HG03139 (cell line): ENCODE results near the gene PROSER1.
A peak's percentile ranks its signal among the peaks of the same experiment; 100 is the strongest.
"Not testable (repeated sequence)": the region's sequence is repeated elsewhere in the genome, so short reads cannot be mapped to it uniquely, and the experiment has no call there.

ENCODE experiments used
- ATAC-seq: cut with Tn5 transposase; IDR thresholded peaks from one replicate; pipeline ENCODE4 v1.9.1; 2021; ENCODE audit not compliant: unreplicated experiment

PROSER1 gene

DNA sequence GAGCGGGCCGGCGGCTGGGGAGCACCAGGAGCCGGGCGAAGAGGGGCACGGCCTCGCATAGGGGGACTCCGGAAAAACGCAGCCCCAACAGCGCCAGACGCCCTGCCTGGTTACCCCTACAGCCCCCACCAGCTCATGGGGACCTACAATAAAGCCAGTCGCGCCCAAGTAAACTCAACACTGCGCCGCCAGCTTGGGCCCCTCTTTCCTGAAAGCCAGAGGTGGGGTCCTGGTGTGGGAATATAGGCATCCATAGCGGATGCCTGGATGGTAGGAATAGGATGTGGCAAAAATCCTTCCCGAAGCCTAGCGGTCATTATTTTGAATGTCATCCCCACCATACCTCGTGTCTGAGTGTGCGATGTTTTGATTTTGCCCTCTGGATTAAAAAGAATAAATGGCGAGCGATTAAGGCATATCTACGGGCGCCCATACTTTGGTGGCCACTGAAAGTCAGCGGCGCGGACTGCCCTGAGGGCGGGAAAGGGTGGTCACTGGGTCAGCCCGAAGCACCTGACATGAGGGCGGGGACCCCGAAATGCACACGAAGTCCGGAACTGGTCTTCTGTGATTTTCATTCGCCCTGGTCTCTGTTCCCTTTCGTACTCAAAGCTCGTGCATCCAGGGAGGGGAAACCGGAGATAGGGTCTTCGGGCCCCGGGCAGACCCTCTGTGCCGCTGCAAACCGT lies at the start of gene PROSER1, which contains the start of gene NHLRC3:
TSS of gene PROSER1 (minus strand) at position 210 of the 689 bp plus-strand sequence. CDS start 847 bp downstream, outside the sequence.
TSS of gene NHLRC3 (plus strand) at position 577 of the 689 bp plus-strand sequence. CDS start 184 bp downstream, outside the sequence.
- peak; percentile 73 for ATAC-seq

DNA sequence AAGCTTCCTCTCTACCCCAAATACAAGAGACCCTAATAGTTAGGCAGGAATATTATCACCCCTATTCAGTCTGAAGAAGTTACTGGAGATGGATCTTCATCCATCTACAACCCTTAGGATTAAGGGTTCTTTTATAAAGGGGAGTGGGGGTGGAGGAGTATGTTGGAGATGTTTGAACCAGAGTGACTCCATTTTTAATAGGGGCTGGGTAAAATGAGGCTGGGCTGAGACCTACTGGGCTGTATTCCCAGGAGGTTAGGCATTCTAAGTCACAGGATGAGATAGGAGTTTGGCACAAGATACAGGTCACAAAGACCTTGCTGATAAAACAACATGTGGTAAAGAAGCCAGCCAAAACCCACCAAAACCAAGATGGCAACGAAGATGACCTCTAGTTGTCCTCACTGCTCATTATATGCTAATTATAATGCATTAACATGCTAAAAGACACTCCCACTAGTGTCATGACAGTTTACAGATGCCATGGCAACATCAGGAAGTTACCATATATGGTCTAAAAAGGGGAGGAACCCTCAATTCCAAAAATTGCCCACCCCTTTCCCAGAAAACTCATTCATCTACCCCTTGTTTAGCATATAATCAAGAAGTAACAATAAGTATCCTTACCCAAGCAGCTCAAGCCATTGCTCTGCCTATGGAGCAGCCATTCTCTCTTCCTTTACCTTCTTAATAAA lies 48.5 kb upstream of the PROSER1 start:
- ATAC-seq = not testable (repeated sequence)

DNA sequence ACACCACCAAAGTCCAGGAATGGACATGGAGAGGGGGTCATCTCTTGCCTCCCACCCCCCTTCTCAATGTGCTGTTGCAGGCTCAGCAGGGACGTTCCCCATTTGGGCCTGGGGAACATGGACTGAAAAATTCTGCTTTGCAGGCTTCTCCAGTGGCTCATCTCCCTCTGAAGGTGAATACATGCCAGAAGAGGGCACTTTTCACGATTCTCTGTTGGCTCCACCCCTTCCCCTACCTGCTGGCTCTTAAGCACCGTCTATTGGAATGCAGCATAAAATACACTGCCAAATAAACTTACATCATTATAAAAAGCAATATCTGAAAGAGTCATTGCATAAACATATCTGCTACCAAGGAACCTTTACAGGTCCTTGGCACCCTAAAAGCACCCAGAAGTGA lies 36.1 kb upstream of the PROSER1 start:
- no peak for ATAC-seq

DNA sequence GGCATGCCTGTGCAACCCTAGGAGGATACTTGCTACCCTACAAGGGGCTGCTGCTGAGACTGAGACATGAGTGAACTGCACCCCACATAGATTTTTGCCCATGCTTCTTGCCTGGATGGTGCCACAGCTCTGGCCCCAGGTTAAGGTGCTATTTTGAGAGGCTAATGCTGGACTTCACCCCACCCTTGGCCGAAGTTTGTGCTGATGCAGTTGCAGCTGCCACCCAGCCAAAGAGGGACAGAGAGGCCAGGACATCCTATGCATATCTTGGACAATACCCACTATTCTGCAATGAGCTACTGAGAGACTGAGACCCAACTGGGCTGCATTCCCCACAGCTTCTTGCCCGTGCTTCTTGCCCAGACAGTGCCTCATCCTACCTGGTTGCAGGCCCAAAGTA lies 35.0 kb upstream of the PROSER1 start:
- no peak for ATAC-seq

DNA sequence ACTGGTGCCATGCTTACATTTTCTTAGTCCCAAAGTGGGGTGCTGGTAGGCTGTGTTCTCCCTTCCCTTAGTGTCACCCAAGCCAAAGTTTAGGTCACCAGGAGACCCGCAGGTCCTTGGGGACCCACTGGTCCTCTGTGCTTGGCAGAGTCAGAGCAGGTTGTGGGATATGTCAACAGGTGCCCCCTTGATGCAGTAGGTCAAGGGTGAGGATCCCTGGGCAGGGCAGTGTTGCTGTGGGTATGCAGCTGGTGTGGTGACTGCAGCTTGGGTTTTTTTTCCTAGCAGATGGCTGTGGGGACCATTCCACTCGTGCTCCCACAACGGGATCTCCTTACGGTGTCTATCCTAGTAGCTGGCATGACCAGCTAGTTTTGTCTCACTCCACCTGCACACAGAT lies 24.1 kb upstream of the PROSER1 start:
- no peak for ATAC-seq

DNA sequence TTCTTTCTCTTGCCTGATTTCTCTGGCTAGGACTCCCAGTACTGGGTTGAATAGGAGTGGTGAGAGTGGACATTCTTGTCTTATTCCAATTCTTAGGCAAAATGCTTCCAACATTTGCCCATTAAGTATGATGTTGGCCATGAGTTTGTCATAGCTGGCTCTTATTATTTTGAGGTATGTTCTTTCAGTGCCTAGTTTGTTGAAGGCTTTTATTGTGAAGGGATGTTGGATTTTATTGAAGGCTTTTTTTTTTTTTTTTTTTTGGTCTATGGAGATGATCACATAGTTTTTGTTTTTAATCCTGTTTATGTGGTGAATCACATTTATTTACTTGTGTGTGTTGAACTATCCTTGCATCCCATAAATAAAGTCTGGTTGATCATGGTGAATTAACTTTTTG lies 20.2 kb upstream of the PROSER1 start:
- ATAC-seq = no peak

DNA sequence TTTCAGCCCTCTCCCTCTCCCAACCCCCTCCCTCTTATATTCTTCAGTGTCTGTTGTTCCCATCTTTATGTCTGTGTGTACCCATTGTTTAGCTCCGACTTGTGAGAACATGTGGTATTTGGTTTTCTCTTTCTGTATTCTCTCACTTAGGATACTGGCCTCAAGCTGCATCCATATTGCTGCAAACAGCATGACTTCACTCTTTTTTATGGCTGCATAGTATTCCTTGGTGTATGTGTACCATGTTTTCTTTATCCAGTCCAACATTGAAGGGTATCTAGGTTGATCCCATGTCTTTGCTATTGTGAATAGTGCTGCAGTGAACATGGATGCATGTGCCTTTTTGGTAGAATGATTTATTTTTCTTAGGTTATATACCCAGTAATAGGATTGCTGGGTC lies 18.1 kb upstream of the PROSER1 start:
- no peak for ATAC-seq

DNA sequence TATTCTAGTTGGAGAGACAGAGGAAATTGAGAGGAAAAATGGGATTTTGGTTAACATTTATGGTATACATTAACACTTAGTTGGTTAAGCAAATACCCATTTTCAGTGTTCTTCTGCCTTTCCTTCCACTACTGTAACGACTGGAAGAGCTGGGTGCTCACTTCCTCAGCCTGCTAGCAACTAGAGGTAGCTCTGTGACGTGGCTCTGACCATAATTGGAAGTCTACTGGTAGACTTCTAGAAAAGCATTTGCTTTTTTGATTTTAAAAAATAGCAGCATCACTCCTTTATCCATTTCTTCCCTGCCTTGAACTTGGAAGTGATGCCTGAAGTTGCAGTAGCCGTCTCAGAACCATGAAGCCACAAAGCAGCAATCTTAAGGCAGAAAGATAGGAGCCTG lies 16.2 kb upstream of the PROSER1 start:
- no peak for ATAC-seq

DNA sequence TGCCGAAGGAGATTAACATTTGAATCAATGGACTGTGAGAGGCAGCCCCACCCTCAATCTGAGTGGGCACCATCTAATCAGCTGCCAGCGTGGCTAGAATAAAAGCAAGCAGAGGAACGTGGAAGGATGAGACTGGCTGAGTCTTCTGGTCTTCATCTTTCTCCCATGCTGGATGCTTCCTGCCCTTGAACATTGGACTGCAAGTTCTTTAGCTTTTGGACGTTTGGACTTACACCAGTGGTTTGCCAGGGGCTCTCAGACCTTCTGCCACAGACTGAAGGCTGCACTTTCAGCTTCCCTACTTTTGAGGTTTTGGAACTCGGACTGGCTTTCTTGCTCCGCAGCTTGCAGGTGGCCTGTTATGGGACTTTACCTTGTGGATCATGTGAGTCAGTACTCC lies 15.1 kb upstream of the PROSER1 start:
- no peak for ATAC-seq

DNA sequence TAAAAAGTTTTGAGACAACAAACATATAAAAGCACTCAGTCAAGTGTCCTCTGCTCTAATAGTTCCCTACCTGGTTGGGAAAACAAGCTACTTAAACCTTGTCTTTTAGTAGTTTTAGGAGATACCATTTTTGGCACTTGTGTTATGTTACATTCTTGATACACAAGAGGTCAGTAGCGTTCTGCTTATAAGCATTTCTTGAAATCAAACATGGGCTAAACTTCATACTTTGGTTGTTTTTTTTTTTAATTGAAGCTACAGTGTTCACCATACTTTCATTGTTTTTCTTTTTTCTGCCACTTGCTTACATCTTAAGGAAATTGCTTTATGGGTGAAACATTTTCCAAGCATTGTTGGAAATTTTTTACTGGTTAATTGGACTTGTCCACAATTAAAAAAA lies 13.3 kb upstream of the PROSER1 start:
- no peak for ATAC-seq

DNA sequence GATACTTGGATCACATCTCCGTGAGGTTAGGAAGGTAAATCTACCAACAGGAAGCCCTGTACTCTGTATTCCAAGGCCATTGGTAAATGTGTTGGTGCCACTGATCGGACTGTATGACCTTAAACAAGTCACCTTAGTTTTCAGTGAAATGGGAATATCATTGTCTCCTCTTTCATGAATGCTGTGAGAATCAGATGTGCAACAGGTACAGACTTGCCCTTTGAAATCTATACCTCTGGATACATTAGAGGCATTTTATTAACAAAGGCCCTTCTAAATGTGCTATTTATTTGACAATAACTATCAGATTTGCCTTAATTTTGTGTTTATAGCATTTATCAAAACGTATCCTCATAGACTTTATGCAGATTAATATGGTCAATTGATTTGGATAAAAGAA lies 11.4 kb upstream of the PROSER1 start:
- ATAC-seq = no peak

DNA sequence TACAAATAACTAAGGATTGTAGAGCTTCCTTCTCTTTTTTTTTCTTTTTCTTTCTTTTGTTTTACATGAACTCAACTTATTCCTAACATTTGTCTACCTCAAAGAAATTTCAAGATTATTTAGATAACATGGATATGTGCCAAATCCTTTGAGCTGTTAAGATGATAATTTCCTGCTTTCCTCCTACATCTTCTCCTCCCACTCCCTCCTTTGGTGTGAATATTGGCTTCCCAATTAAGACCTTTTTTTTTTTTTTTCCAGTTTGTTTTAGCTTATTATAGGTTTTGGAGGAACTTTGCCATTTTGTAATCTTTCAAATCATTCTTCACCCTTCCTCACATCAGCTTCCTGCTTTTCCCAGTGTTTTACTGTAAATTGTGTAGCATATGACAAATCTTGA lies 10.9 kb upstream of the PROSER1 start:
- ATAC-seq = no peak

DNA sequence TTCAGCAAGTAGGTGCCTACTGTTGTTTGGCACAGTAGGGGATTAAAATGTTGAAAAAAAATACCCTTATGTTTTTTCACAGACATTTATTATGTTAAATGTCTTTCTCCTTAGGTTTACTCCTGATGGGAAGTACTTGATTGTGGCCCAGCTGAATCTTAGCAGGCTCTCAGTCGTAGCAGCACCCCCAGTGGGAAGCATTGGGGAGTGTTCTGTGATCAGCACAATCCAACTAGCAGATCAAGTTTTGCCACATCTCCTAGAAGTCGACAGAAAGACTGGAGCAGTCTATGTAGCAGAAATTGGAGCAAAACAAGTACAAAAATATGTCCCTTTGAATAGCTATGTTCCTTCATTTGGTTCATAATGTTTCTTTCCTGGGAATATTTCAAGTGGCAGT lies 9.7 kb upstream of the PROSER1 start:
- no peak for ATAC-seq

DNA sequence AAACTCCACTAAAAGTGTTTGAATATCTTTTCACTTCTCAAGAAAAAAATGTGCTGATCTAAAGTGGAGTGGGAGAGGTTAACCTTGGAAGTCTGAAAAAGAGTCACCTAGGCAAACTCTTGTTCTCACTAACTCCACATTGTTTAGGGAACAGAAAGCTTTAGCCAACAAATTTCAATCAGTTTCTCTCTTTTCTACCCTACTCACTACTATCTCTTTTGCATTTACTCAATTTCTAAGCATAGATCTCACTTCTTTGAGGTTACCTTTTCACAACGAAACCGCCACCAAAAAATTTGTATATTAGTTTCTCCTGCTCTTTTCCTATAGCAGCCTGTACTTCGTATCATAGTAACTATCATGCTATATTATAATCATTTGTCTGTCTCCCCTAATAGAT lies 6.6 kb upstream of the PROSER1 start:
- ATAC-seq = peak; percentile 56

DNA sequence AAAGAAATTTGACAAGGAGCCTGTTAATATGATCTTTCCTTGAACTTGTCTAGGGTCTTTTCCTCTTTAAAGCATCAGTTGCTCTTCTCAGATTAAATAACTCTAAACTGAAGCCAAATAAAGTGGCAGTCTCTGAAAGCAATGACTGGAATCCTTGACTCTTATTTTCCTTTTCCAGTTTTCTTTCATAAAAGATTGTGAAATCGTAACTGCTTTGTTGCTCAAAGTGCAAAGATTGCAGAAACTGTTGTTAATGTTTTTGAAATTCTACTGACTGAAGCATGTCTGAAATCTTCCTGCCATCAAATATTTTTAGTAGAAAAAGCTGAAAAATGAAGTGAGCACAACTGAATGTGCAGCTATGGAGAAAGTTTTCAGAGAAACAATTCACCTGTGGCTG lies 2.3 kb upstream of the PROSER1 start:
- no peak for ATAC-seq

DNA sequence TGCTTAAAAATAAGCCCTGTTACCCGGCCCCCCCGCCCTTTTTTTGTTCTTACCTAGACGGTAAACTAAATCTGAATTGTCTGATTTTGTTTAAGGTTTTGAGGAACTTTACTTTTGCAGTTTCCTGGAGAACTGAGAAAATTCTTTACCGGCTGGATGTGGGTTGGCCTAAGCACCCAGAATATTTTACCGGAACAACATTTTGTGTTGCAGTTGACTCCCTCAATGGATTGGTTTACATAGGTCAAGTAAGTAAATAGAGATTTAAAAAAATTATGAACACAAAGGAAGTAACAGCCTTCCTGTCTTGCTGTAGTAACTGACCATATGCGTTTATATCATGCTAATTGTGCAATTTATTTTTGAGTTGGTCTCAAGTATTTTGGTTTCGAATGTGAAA lies 1.2 kb upstream of the PROSER1 start:
- no peak for ATAC-seq

DNA sequence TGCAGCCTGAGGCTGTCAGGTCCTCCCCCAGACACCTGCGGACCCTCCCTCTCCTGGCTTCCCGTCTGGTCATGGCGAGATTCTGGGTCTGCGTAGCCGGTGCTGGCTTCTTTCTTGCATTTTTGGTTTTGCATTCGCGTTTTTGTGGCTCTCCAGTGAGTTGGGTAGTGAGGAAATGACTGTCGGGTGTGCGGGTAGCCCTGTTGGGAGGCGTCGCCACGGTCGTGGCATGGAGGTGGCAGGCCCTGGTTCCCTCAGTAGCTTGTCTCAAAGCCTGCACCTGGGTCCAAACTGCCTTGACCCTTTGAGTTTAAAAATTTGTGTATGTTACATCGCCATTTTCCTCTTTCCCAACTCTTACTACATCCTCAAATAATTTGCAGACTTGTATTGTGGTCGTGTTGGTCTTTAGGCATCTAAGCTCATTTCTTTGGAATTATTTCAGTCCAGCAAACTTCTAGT lies 711 bp upstream of the PROSER1 start:
- ATAC-seq = peak; percentile 31

DNA sequence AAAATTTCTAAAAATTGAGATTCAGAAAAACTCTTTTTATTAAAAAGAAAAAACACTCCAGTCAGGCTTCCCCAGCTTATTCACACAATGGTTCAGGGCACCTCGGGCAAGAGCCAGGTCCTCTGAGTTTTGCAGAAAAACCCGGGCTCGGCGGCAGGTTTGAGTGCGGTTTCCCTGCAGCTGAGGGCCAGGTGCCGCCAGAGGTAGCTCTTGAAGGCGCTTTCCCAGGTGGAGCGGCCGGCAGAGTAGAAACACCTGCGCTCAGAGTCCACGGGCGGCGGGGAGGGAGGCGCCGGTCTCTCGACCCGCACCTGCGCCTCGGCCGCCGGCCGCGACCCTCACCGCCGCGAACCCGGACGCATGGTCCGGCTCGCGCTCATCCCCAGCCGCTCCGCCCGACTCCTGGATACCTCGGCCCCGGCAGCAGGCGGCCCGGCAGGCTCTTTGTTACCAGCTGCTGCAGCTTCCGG lies 444 bp downstream of the PROSER1 start:
- ATAC-seq = peak; percentile 21

DNA sequence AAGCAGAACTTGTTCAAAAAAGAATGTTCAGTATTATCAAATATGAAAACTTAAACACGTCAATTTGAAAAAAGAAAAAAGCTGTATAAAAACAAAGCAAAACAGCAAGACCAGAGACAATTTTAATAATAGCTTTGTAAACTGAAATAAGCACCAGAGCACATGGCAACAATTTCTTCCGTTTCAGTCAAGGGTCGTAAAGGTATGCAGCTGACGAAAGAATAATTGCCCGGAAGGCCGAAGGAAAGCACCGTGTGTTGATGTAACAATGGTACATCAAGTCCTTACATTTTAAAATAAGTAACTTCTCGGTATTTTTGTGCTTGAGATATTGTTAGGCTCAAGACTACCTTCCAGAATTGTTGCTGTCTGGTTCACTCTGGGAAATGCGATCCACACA lies 1.7 kb downstream of the PROSER1 start:
- no peak for ATAC-seq

DNA sequence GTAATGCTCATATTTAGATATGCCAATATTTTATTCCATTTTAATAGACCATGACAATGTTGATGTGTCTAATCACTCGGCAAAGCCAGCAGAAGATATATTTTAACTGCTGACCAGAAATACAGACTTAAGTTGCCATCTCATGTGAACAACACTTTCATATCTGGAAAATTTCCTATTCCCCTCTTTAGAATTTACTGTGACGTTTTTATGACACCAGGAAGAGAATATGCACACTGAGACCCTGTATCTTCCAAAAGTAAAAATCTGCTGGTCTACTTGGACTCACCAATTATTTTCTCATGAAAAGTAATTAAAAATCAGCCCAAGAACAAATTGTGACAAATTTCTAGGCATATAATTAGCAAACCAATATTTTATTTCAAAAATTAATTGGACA lies 2.1 kb downstream of the PROSER1 start:
- ATAC-seq = no peak

DNA sequence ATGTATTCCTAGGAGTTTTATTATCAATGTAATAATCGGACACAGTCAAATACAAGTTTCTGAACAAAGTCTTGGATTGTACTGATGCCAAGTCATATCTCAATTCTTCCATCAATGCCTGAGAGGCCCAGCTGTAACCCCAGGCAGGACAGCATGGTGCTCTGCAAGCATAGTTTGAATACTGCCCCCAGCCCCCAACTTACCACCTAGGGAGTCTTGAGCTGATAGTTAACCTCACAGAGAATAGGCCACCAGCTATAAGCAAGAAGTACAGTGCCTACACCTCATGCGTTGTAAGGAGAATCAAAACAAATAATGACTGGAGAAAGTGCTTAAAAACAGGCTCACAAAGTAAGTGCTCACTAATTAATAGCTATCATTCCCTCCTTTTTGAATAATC lies 2.7 kb downstream of the PROSER1 start:
- ATAC-seq = no peak

DNA sequence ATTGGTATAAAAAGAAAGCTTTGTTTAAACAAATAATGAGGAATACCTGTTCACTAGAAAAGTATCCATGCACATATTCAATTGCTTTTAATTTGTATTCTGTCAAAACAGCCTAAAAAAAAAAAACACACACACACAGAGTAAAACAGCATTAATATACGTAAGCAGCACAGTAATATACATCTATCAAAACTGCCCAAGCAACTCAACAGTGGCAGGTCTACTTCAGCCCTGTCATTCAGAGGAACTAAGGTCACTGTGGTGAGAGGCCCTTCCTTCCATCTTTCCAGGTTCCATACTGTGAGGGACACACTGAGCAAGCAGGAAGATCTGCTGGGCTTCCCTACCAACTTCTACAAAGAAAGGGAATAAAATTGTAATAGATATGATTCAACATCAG lies 3.8 kb downstream of the PROSER1 start:
- no peak for ATAC-seq
